OCI-LY3 (cell line): ENCODE measurements around the gene TRMT13.
"Not testable (repeated sequence)": the region's sequence is repeated elsewhere in the genome, so short reads cannot be mapped to it uniquely, and the experiment has no call there.

ENCODE experiments used
- H2AFZ ChIP-seq: fragments of 200-600, 300-600 bp; shearing (Covaris generic); 2 replicates; pipeline ENCODE4 v1.6.0; 2014; ENCODE audit warnings: antibody characterized with exemption, low read depth, low read length
- H3K27ac ChIP-seq: fragments of 200-600, 300-600 bp; sonication (generic); 2 replicates; pipeline ENCODE4 v1.5.1; 2014; ENCODE audit warnings: mild to moderate bottlenecking, low read length, moderate library complexity, mixed read lengths
- H3K27me3 ChIP-seq: fragments of 200-600, 300-600 bp; sonication (generic); 2 replicates; pipeline ENCODE4 v1.6.1; 2014; ENCODE audit warnings: low read depth, low read length, mixed read lengths
- H3K36me3 ChIP-seq: fragments of 200-600, 300-600 bp; sonication (generic); replicated peaks from 2 replicates; pipeline ENCODE3; 2014; ENCODE audit warnings: low read depth, low read length, mixed read lengths
- H3K4me1 ChIP-seq: fragments of 300-600, 200-600 bp; sonication (generic); 2 replicates; pipeline ENCODE4 v1.6.1; 2014; ENCODE audit warnings: low read length, mixed read lengths
- H3K4me2 ChIP-seq: fragments of 200-600, 300-600 bp; sonication (generic); 2 replicates; pipeline ENCODE4 v1.6.1; 2014; ENCODE audit warnings: low read length, mixed read lengths
- H3K4me3 ChIP-seq: fragments of 300-600, 200-600 bp; sonication (generic); 2 replicates; pipeline ENCODE4 v1.5.1; 2014; ENCODE audit warnings: antibody characterized with exemption, mild to moderate bottlenecking, low read length, moderate library complexity
- H3K79me2 ChIP-seq: fragments of 300-600, 200-600 bp; shearing (Covaris generic); 2 replicates; pipeline ENCODE4 v1.6.1; 2014; ENCODE audit warnings: mild to moderate bottlenecking, low read length, mixed read lengths
- H3K9ac ChIP-seq: fragments of 300-600, 200-600 bp; shearing (Covaris generic); 2 replicates; pipeline ENCODE4 v1.6.0; 2014; ENCODE audit warnings: mild to moderate bottlenecking, low read length, moderate library complexity
- H3K9me3 ChIP-seq: fragments of 200-600, 300-600 bp; shearing (Covaris generic); 2 replicates; pipeline ENCODE4 v1.6.1; 2014; ENCODE audit warnings: low read length, mixed read lengths; ENCODE audit not compliant: insufficient read depth
- H4K20me1 ChIP-seq: fragments of 200-600, 300-600 bp; sonication (generic); 2 replicates; pipeline ENCODE4 v1.6.1; 2016; ENCODE audit warnings: low read length, mixed read lengths; ENCODE audit not compliant: insufficient read depth
- CTCF ChIP-seq: fragments of 200-600, 300-600 bp; sonication (generic); IDR thresholded peaks from 2 replicates; pipeline ENCODE4 v1.5.1; 2014; ENCODE audit warnings: antibody characterized with exemption, low read length, low read depth
- EZH2phosphoT487 ChIP-seq: fragments of 200-600 bp; shearing (Covaris generic); IDR thresholded peaks from 2 replicates; pipeline ENCODE4 v1.6.1; 2018; ENCODE audit warnings: antibody characterized with exemption, mixed run types, low read depth

The TRMT13 gene

DNA sequence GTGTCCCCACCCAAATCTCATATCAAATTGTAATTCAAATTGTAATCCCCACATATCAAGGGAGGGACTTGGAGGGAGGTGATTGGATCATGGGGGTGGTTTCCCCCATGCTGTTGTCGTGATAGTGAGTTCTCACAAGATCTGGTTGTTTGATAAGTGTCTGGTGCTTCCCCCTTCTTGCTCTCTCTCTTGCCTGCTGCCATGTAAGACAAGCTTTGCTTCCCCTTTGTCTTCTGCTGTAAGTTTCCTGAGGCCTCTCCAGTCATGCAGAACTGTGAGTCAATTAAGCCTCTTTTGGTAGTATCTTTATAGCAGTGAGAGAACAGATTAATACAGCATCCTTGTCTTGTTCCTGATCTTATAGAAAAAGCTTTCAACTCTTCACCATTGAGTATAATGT is 51.6 kb downstream of the TRMT13 start:
- H3K9ac ChIP-seq = no peak overlapping the region
- no peaks in the 10 kb centered on the region for H3K36me3 ChIP-seq
- no peaks in the 10 kb centered on the region for H3K79me2 ChIP-seq
- no peaks in the 10 kb centered on the region for H4K20me1 ChIP-seq
- TF ChIP-seq EZH2phosphoT487 = no peak
- H3K4me1 ChIP-seq = peaks cover 8% of the 10 kb centered on the region
- no peak overlapping the region for H3K4me3 ChIP-seq
- H3K9me3 ChIP-seq = no peaks in the 10 kb centered on the region
- H3K4me2 ChIP-seq = no peak overlapping the region; the same call in 1 of the 2 replicates
- H2AFZ ChIP-seq = no peak overlapping the region
- H3K27me3 ChIP-seq = no peaks in the 10 kb centered on the region
- H3K27ac ChIP-seq = no peak overlapping the region

GRCh38 chr1:100187912-100188311 is 54.9 kb downstream of the TRMT13 start:
- Histone ChIP-seq H3K27me3 (no peaks in the 10 kb centered on the region), H3K9ac (no peak overlapping the region), H3K79me2 (no peaks in the 10 kb centered on the region), H3K4me1 (peaks cover 8% of the 10 kb centered on the region), H3K9me3 (no peaks in the 10 kb centered on the region), H3K27ac (no peak overlapping the region), H2AFZ (no peak overlapping the region), H3K4me2 (no peak overlapping the region), H3K36me3 (no peaks in the 10 kb centered on the region), H3K4me3 (no peak overlapping the region), H4K20me1 (no peaks in the 10 kb centered on the region)
- TF ChIP-seq CTCF = no peak
- no peak for TF ChIP-seq EZH2phosphoT487

DNA sequence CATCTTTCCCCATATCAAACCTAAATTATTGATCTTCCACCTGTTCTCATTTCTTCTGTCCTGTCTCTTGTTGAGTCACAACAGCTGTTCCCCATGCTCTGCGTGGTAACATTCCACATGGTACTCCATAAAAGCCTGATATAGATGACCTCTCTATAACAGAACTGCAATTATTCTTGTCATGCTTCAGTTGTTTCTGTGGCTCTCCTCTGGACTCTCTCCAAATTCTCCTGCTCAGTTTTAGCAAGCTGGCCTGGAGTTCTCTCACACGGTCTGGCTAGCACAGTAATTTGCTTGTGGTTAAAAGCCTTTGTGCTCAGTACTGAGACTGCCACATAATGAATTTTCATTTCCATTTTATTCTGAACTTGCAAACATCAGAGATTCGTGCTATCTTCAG is 55.7 kb downstream of the TRMT13 start:
- no peak overlapping the region for H3K27ac ChIP-seq
- H4K20me1 ChIP-seq = no peaks in the 10 kb centered on the region
- TF ChIP-seq CTCF (no peak), EZH2phosphoT487 (no peak)

DNA sequence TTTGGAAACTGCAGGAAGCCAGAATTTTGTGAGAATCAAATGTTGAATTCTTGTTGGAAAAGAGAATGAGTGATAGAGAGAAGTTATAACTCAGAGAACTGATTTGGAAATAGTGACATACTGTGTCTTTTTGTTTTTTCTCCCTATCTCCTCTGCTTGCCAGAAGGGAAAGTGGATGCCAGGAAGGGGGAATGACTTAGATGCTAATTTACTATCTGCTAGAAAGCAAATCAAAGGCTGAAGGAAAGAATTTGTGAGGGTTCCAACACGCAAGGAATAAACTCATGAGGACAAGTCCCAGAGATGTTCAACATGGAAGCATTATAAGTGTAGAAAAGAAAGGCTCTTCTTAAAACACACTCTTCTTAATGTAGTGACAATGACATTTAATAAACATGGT is 65.6 kb downstream of the TRMT13 start:
- H3K4me2 ChIP-seq = no peak overlapping the region

More for the DNA sequence above, 55.7 kb downstream of the TRMT13 start:
- H3K4me3 ChIP-seq = no peak overlapping the region
- H3K4me1 ChIP-seq = peaks cover 8% of the 10 kb centered on the region
- no peaks in the 10 kb centered on the region for H3K79me2 ChIP-seq
- no peak overlapping the region for H2AFZ ChIP-seq
- H3K36me3 ChIP-seq = no peaks in the 10 kb centered on the region
- no peak overlapping the region for H3K9ac ChIP-seq
- H3K27me3 ChIP-seq = no peaks in the 10 kb centered on the region
- H3K9me3 ChIP-seq = no peaks in the 10 kb centered on the region
- no peak overlapping the region for H3K4me2 ChIP-seq

DNA sequence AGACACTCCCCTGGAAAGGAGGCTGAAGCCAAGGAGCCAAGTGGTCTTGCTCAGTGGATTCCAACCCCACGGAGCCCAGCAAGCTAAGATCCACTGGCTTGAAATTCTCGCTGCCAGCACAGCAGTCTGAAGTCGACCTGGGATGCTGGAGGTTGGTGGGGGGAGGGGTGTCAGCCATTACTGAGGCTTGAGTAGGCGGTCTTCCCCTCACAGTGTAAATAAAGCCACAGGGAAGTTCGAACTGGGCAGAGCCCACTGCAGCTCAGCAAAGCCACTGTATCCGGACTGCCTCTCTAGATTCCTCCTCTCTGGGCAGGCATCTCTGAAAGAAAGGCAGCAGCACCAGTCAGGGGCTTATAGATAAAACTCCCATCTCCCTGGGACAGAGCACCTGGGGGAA is 67.1 kb downstream of the TRMT13 start:
- H3K4me2 ChIP-seq, H2AFZ ChIP-seq, H3K9ac ChIP-seq, H3K4me1 ChIP-seq, H3K36me3 ChIP-seq, H4K20me1 ChIP-seq, H3K27ac ChIP-seq, H3K4me3 ChIP-seq, H3K79me2 ChIP-seq, H3K9me3 ChIP-seq, H3K27me3 ChIP-seq: not testable (repeated sequence)

More for the DNA sequence above, 65.6 kb downstream of the TRMT13 start:
- Histone ChIP-seq H3K79me2 (no peaks in the 10 kb centered on the region), H2AFZ (no peak overlapping the region), H3K27me3 (no peaks in the 10 kb centered on the region), H3K4me1 (no peaks in the 10 kb centered on the region), H3K9me3 (no peaks in the 10 kb centered on the region), H3K27ac (no peak overlapping the region), H3K4me3 (no peak overlapping the region), H3K36me3 (peaks cover 3% of the 10 kb centered on the region), H4K20me1 (no peaks in the 10 kb centered on the region), H3K9ac (no peak overlapping the region)
- no peak for TF ChIP-seq EZH2phosphoT487
- no peak for TF ChIP-seq CTCF
